Astrocyte (in vitro differentiated cells and primary cell): ENCODE measurements around the gene CFL1. TPM values are rescaled to one million over a fixed set of nuclear protein-coding genes. Genes with fewer than 3 reads are reported as not detected.

ENCODE experiments used
- DNase-seq: peaks from one replicate; pipeline ENCODE4 v3.0.0-alpha.2; 2010; ENCODE audit warnings: low read depth
- FAIRE-seq: peaks from 2 replicates; lab custom pipeline; 2011; peaks lifted over from hg19 to GRCh38; lab: Jason Lieb, UNC
- H2AFZ ChIP-seq: 2 replicates; pipeline ENCODE4 v1.6.0; 2012; ENCODE audit warnings: low read depth, low read length, inconsistent platforms
- H3K27ac ChIP-seq: 2 replicates; pipeline ENCODE4 v1.5.1; 2011; ENCODE audit warnings: low read depth, low read length, inconsistent platforms
- H3K27me3 ChIP-seq: 2 replicates; pipeline ENCODE4 v1.6.0; 2011; ENCODE audit warnings: low read length, inconsistent platforms; ENCODE audit not compliant: insufficient read depth
- H3K36me3 ChIP-seq: 2 replicates; pipeline ENCODE4 v1.5.1; 2011; ENCODE audit warnings: low read length, inconsistent platforms; ENCODE audit not compliant: insufficient read depth
- H3K4me1 ChIP-seq: 2 replicates; pipeline ENCODE4 v1.5.1; 2011; ENCODE audit warnings: low read length, inconsistent platforms; ENCODE audit not compliant: insufficient read depth
- H3K4me2 ChIP-seq: 2 replicates; pipeline ENCODE4 v1.6.0; 2012; ENCODE audit warnings: low read length, inconsistent platforms
- H3K4me3 ChIP-seq: 2 replicates; pipeline ENCODE4 v1.5.1; 2011; ENCODE audit warnings: low read depth, mild to moderate bottlenecking, low read length, inconsistent platforms; ENCODE audit not compliant: insufficient read depth
- H3K79me2 ChIP-seq: 2 replicates; pipeline ENCODE4 v1.6.0; 2012; ENCODE audit warnings: mild to moderate bottlenecking, low read length, inconsistent platforms; ENCODE audit not compliant: insufficient read depth
- H3K9ac ChIP-seq: 2 replicates; pipeline ENCODE4 v1.6.0; 2012; ENCODE audit warnings: mild to moderate bottlenecking, low read length, inconsistent platforms
- H3K9me3 ChIP-seq: 2 replicates; pipeline ENCODE4 v1.5.1; 2012; ENCODE audit warnings: low read depth, mild to moderate bottlenecking, low read length, inconsistent platforms; ENCODE audit not compliant: insufficient read depth
- H4K20me1 ChIP-seq: 2 replicates; pipeline ENCODE4 v1.6.0; 2012; ENCODE audit warnings: low read length, inconsistent platforms; ENCODE audit not compliant: insufficient read depth
- H3K27ac Mint-ChIP-seq: one replicate; pipeline ENCODE4 v1.8.0; 2021; ENCODE audit warnings: mild to moderate bottlenecking, mixed read lengths; ENCODE audit not compliant: unreplicated experiment
- H3K27me3 Mint-ChIP-seq: one replicate; pipeline ENCODE4 v1.8.0; 2021; ENCODE audit warnings: low read depth, mixed read lengths; ENCODE audit not compliant: unreplicated experiment
- H3K36me3 Mint-ChIP-seq: one replicate; pipeline ENCODE4 v1.8.0; 2021; ENCODE audit warnings: low read depth, mixed read lengths; ENCODE audit not compliant: unreplicated experiment
- H3K4me1 Mint-ChIP-seq: one replicate; pipeline ENCODE4 v1.8.0; 2021; ENCODE audit warnings: low read depth, mixed read lengths; ENCODE audit not compliant: unreplicated experiment
- H3K4me3 Mint-ChIP-seq: one replicate; pipeline ENCODE4 v1.8.0; 2021; ENCODE audit warnings: mild to moderate bottlenecking, moderate library complexity, mixed read lengths; ENCODE audit not compliant: unreplicated experiment
- H3K9me3 Mint-ChIP-seq: one replicate; pipeline ENCODE4 v1.8.0; 2021; ENCODE audit warnings: mild to moderate bottlenecking, mixed read lengths; ENCODE audit not compliant: unreplicated experiment
- CTCF ChIP-seq: IDR thresholded peaks from 2 replicates; pipeline ENCODE4 v1.5.1; 2011; ENCODE audit warnings: low read depth, mild to moderate bottlenecking, inconsistent platforms, low read length, moderate library complexity; ENCODE audit not compliant: insufficient read depth
- EZH2 ChIP-seq: IDR thresholded peaks from 2 replicates; pipeline ENCODE4 v1.6.1; 2012; ENCODE audit warnings: mild to moderate bottlenecking, low read length, inconsistent platforms; ENCODE audit not compliant: insufficient read depth
- total RNA-seq: library from RNA; stranded (reverse); gene quantifications from 2 replicates; pipeline ENCODE4 v1.2.1, GENCODE V29; 2021

The CFL1 gene
- total RNA-seq, 1 donor from 2014 or later: 1,931 TPM

- H3K27ac Mint-ChIP-seq: peak overlapping the region; percentile 93
- peaks cover 1% of the 10 kb centered on the region for H3K36me3 Mint-ChIP-seq
- Histone ChIP-seq H3K27ac (peak overlapping the region; percentile 69), H3K4me2 (peak overlapping the region; percentile 100), H2AFZ (peak overlapping the region; percentile 78), H4K20me1 (peaks cover 32% of the 10 kb centered on the region), H3K9me3 (no peaks in the 10 kb centered on the region), H3K9ac (peak overlapping the region; percentile 92), H3K27me3 (no peaks in the 10 kb centered on the region), H3K79me2 (peaks cover 44% of the 10 kb centered on the region), H3K4me1 (peaks cover 29% of the 10 kb centered on the region), H3K36me3 (peaks cover 9% of the 10 kb centered on the region), H3K4me3 (peak overlapping the region; percentile 80)
- peak overlapping the region; percentile 91 for H3K4me3 Mint-ChIP-seq
- H3K4me1 Mint-ChIP-seq: peaks cover 7% of the 10 kb centered on the region
- no peaks in the 10 kb centered on the region for H3K9me3 Mint-ChIP-seq
- peak; percentile 70 for DNase-seq
- TF ChIP-seq CTCF (no peak), EZH2 (no peak)
- H3K27me3 Mint-ChIP-seq: no peaks in the 10 kb centered on the region
- FAIRE-seq: no peak
Measured at GRCh38 chr11:65873318-65874156, 15.6 kb upstream of the CFL1 start.

- peak within 1 kb of the TSS; percentile 91 for H3K4me3 Mint-ChIP-seq
- DNase-seq: no peak
- peak within 1 kb of the TSS; percentile 80 for H3K4me3 ChIP-seq
- no peaks in the 10 kb centered on the region for H3K9me3 Mint-ChIP-seq
- H3K4me2 ChIP-seq: peak within 1 kb of the TSS; percentile 100
- H3K27me3 ChIP-seq: no peaks in the 10 kb centered on the region
- peaks cover 47% of the 10 kb centered on the region for H3K79me2 ChIP-seq
- peak within 1 kb of the TSS; percentile 78 for H2AFZ ChIP-seq
- H3K36me3 ChIP-seq: peaks cover 9% of the 10 kb centered on the region
- H3K4me1 ChIP-seq: peaks cover 31% of the 10 kb centered on the region
- FAIRE-seq: no peak
- H3K9me3 ChIP-seq: no peaks in the 10 kb centered on the region
- peak within 1 kb of the TSS; percentile 69 for H3K27ac ChIP-seq
- no peaks in the 10 kb centered on the region for H3K27me3 Mint-ChIP-seq
- no peak for TF ChIP-seq EZH2
- no peak for TF ChIP-seq CTCF
- peaks cover 3% of the 10 kb centered on the region for H3K36me3 Mint-ChIP-seq
- H3K27ac Mint-ChIP-seq: peak within 1 kb of the TSS; percentile 93
- H3K4me1 Mint-ChIP-seq: peaks cover 12% of the 10 kb centered on the region
- peak within 1 kb of the TSS; percentile 92 for H3K9ac ChIP-seq
- peaks cover 40% of the 10 kb centered on the region for H4K20me1 ChIP-seq
Measured at GRCh38 chr11:65872586-65873317, 14.8 kb upstream of the CFL1 start, which contains the start of gene EFEMP2. Gene EFEMP2, minus strand, starts transcription at chr11:65872800. Its CDS starts 446 bp downstream, at chr11:65872354.
